Fibroblast of pulmonary artery (primary cell): Measurements from ENCODE around the gene EMC9.

Experiments
- DNase-seq: peaks from one replicate; pipeline ENCODE4 v3.0.0-alpha.2; 2010; ENCODE audit warnings: low read depth
- H3K4me3 ChIP-seq: replicated peaks from 2 replicates; pipeline ENCODE4 v1.5.1; 2011; ENCODE audit warnings: low read depth, mild to moderate bottlenecking, control low read depth, low read length, moderate library complexity
- CTCF ChIP-seq: IDR thresholded peaks from 2 replicates; pipeline ENCODE4 v1.5.1; 2011; ENCODE audit warnings: mild to moderate bottlenecking, control low read depth, low read length, inconsistent platforms; ENCODE audit errors: missing control alignments

The EMC9 gene

GRCh38 chr14:24176599-24176998 is 35.2 kb upstream of the EMC9 start:
- H3K4me3 ChIP-seq, result no peak overlapping the region
- no peak for TF ChIP-seq CTCF
- DNase-seq, result no peak

- no peak overlapping the region for H3K4me3 ChIP-seq
- no peak for DNase-seq
Observed at GRCh38 chr14:24172871-24173281, 31.5 kb upstream of the EMC9 start.

DNA sequence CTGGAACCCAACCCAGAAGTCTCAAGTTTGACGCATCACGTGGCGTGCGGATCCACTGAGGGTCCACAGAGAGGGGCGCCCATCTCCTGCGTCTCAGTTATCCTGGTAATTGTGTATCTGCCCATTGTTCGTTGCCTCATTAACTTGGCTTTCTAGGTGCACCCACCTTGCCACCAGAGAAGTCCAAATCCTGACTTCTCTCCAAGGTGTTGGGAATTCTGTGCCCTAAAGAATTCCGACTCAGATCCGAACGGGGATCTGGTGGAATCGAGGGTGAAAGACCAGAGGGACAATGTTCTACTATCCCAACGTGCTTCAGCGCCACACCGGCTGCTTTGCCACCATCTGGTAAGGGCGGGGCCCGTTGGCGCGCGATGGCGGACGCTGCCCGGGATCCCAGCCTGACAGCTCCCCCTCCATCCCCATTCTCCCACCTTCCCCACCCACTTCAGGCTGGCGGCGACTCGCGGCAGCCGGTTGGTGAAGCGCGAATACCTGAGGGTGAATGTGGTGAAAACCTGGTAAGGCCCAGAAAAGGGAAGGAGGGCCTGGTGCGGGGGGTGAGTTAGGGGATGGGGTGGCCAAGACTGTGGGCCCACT is 31.0 kb upstream of the EMC9 start:
- H3K4me3 ChIP-seq, result peak overlapping the region; percentile 23
- TF ChIP-seq CTCF, result no peak
- DNase-seq, result no peak

More at GRCh38 chr14:24172871-24173281, 31.5 kb upstream of the EMC9 start:
- no peak for TF ChIP-seq CTCF

- H3K4me3 ChIP-seq, result peak within 1 kb of the TSS; percentile 23
- DNase-seq, result peak; percentile 72
Observed at GRCh38 chr14:24171422-24172260, 30.2 kb upstream of the EMC9 start, which contains the start of gene REC8. TSS of gene REC8 (plus strand) at chr14:24172080. CDS start at chr14:24172553, 473 bp downstream.

GRCh38 chr14:24167469-24168114 is 26.2 kb upstream of the EMC9 start:
- no peak for DNase-seq
- no peak overlapping the region for H3K4me3 ChIP-seq
- TF ChIP-seq CTCF, result no peak

More at GRCh38 chr14:24171422-24172260, 30.2 kb upstream of the EMC9 start, which contains the start of gene REC8:
- no peak for TF ChIP-seq CTCF

DNA sequence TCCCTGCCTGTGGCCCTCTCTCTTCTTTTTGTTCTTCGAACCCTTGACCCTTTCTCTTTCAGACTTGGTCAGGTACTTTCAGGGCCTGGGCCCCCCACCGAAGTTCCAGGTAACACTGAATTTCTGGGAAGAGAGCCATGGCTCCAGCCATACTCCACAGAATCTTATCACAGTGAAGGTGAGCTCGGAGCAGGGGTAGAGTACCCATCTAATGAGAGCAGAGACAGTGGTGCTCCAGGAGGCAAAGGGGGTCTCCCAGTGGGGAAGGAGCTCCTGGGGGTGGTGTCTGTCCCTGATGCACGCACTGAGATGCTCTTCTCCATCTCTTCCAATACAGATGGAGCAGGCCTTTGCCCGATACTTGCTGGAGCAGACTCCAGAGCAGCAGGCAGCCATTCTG is 24.4 kb upstream of the EMC9 start:
- TF ChIP-seq CTCF, result no peak
- H3K4me3 ChIP-seq, result no peak overlapping the region
- DNase-seq, result no peak
